HG03135 (cell line): Measurements from ENCODE around the gene C14orf119.
A peak's percentile ranks its signal among the peaks of the same experiment; 100 is the strongest.

Experiments
- ATAC-seq: cut with Tn5 transposase; IDR thresholded peaks from one replicate; pipeline ENCODE4 v1.9.1; 2021; ENCODE audit warnings: mild to moderate bottlenecking, moderate library complexity; ENCODE audit not compliant: unreplicated experiment

Gene C14orf119

GRCh38 chr14:23095196-23096108, at the start of gene C14orf119:
Gene C14orf119, plus strand, starts transcription at chr14:23095505. Its CDS starts 2,154 bp downstream, at chr14:23097659.
- ATAC-seq = peak; percentile 93

GRCh38 chr14:23047034-23047634, 48.2 kb upstream of the C14orf119 start:
- ATAC-seq = no peak

DNA sequence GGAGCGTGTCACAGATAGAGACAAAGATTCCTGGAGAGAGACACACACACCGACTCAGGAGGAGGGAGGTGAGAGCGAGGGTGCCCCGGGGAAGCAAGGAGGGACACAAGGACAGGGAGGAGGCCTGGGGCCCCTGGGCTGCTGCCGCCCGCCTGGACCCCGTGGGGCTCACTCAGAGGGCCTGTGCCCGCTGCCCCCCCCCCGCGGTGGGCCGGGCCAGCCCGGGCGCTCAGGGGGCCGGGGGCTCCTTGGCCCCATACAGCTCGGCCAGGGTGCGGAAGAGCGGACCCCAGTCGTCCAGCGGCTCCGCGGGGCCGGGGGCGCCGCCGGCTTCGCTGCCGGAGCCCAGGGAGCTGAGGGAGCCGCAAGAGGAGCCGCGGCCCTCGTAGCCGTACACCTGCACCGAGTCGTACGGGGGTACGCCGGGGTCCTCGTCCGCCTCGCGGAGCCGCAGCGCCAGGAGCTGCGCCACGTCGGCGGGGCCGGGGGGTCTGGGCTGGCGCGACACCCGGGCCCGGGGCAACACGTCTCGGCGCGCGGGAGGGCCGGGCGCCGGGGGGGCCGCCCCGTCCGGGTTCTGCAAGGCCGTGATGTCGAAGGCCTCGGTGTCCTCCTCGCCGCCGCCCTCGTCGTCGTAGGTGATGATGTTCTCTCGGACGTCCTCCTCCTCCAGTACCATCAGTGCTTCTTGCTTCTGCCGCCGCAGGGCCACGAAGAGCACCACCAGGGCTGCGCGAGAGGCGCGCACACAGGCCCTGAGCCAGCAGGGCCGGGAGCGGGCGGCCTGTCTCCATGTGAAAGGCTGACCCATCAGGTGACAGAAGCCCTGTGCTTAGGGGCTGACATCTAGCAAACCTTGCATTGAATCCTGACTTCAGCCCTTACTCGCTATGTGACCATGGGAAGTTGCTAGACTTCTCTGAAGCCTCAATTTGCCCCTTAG, 47.3 kb upstream of the C14orf119 start:
- no peak for ATAC-seq

- ATAC-seq = no peak
Observed at GRCh38 chr14:23049011-23049410, 46.3 kb upstream of the C14orf119 start.

DNA sequence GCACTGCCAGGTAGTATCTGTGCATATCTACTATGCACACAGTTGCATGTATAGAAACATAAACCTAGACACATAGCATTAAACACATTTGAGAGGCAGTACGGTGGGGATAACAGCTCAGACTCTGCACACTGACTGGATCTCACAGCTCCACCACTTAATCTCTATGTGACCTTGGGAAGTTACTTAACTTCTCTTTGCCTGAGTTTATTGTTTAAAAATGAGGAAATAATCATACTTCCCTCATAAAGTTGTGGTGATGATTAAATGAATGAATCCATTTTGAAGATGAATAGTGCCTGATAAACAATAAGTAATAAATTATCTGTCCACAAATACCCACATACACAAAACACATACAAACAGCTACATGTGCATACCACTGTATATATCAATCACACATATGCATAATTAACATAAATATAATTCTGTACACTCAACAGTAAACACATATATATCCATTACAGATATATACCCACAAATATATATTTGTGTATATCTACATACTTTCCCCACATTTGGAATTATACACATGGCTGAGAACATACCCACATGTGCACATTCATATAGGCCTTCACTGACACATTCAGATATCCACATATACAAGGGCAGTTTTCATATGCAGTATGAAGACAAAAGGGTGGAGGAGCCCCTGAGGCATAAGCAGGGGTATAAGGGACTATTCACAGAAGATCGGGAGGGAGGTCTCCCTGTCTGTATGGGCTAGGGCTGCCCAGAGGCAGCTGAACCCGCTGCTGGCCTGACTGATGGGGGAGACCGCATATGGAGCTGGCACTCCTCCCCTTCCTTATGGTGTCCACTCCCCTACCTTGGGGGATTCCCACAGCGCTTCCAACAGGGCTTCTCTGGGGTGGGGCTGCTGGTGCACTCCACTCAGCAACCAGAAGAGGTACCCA, 43.9 kb upstream of the C14orf119 start:
- no peak for ATAC-seq

DNA sequence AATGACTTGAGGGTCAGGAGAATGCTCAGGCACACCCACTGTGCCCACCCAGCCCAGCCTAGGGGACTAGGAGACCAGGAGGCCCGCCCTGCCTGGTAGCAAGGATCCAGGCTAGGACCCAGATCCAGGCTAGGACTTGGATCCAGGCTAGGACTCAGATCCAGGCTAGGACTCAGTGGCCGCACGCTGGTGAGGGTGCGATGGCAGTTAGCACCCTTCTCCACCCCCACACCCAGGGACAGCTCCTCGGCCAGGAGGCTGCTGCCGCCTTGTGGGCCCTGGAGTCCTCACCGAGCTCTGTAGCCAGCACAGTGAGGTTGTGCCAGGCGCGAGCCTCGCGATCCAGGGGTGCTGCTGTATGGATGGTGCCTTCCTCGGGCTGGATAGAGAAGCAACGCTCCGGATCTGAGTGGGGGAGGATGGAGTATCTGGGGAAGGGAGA, 43.1 kb upstream of the C14orf119 start:
- no peak for ATAC-seq

GRCh38 chr14:23052671-23053070, 42.6 kb upstream of the C14orf119 start:
- no peak for ATAC-seq

GRCh38 chr14:23053426-23053825, 41.9 kb upstream of the C14orf119 start:
- ATAC-seq = no peak

GRCh38 chr14:23054000-23054811, 41.1 kb upstream of the C14orf119 start:
- no peak for ATAC-seq

GRCh38 chr14:23055147-23055550, 40.2 kb upstream of the C14orf119 start:
- ATAC-seq = no peak

GRCh38 chr14:23055621-23056144, 39.6 kb upstream of the C14orf119 start:
- no peak for ATAC-seq

DNA sequence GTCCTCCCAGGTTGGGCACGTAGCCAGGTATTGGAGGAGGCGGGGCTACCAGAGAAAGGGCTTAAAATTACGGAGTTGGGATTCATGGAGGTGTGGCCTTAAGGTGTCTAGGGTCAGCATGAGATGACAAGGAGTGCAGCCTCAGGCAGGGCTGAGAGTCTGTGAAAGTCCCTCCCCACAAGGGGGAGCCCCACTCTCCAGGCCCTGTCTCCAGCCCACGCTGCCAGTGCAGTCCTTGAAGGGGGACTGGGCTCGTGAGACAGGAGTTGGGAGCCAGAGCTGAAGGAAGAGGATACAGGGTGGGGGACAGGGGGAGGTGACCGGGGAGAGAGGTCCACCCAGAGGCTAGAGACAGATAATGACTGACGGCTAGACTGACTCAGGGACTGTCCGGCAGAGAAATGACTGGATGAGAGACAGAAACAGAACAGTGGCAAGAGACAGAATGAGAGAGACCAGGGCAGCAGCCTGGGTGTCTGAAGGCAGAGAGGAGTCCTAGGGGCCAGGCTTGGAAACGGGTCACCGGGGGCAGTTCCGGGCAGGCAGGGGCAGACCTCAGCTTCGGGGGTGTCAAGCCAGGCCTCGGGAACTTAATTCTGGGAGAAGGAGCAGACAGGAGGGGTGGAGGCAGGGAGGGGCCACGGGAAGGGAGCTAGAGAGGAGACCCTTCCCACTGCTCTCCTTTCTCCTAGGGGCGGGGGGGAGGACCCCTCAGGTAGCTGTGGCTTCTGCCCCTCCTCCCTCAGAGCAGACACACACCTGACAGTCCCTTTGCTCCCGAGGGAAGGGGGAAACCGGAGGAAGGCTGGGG, 39.0 kb upstream of the C14orf119 start:
- ATAC-seq = peak; percentile 47

- peak; percentile 42 for ATAC-seq
Observed at GRCh38 chr14:23056956-23057756, 38.1 kb upstream of the C14orf119 start, which contains the start of gene CDH24. Gene CDH24, minus strand, starts transcription at chr14:23057520. Its CDS starts 1,787 bp downstream, at chr14:23055733.

DNA sequence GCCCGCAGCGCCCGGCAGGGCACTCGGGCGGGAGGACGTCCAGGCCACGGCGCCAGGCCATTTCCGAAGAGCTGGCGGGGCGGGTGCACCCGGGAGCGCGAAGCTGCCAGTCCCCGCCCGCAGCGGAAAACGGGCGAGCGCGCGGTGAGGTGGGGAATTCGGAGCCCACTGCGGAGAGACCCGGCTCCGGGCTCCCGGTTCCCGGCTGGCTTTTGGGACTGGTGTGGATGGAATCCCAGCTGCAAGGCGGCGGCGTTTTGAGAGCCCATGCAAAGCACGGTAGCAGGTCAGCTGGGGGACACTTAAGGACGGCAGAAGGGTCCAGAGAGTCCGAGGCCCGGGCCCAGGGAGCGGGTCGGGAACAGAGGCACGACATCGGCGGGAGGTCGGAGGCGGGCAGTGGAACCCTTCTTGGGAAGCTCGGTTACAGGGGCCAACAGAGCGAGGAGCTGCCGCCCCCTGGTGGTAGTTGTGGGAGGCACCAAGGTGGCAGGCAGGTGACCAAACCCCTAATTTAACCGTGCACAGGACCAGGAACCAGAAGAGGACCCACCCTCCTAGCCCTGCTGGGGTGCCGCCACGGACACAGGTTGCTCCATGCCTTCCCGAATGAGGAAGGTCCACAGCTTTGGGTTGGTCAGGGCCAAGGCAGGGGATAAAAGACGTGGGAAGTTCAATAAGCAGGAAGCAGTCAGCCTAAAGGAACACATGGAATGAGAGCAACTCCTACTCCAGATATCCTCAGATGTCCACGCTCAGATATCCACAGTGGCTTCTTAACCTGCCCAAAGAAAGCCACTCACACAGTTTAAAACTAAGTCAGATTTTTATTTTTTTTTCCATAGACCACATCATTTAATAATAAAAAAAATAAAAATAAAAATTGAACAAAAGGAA, 37.3 kb upstream of the C14orf119 start:
- peak; percentile 63 for ATAC-seq

GRCh38 chr14:23058654-23059504, 36.4 kb upstream of the C14orf119 start:
- ATAC-seq = no peak
